T-helper 1 cell treated with Interleukin-12 subunit alpha and Interleukin-12 subunit beta and Interleukin-4 antibody, amounts not matched to agents 30 ng/mL and 1 ng/mL, for 36 hours (primary cell): ENCODE measurements around the gene KICS2. TPM values are rescaled to one million over a fixed set of nuclear protein-coding genes. Genes with fewer than 3 reads are reported as not detected.
"Not testable (repeated sequence)": the region's sequence is repeated elsewhere in the genome, so short reads cannot be mapped to it uniquely, and the experiment has no call there.

Experiments used
- intact Hi-C: fragments of 100-400 bp; cut with micrococcal nuclease; formaldehyde crosslinking; loops from one replicate; pipeline ENCODE4 v1.15.1; 2024
- total RNA-seq: library from RNA; stranded (reverse); gene quantifications from 2 replicates; pipeline ENCODE4 v1.2.3, GENCODE V29; 2022

Gene KICS2
- total RNA-seq, 1 donor from 2014 or later = 9.9 TPM

DNA sequence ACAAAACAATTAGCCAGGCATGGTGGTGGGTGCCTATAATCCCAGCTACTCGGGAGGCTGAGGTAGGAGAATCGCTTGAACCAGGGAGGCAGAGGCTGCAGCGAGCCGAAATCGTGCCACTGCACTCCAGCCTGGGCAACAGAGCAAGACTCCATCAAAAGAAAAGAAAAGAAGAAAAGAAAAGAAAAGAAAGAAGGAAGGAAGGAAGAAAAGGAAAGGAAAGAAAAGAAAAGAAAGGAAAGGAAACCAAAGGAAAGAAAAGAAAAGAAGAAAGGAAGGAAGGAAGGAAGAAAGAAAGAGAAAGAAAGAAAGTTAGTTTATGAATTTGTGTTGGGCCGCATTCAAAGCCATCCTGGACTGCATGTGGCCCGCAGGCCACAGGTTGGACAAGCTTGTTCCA, 4.5 kb downstream of the KICS2 start:
- intact Hi-C loops = not testable (repeated sequence)

GRCh38 chr12:64216239-64216638, 5.9 kb downstream of the KICS2 start:
- intact Hi-C loops = no loop called here

DNA sequence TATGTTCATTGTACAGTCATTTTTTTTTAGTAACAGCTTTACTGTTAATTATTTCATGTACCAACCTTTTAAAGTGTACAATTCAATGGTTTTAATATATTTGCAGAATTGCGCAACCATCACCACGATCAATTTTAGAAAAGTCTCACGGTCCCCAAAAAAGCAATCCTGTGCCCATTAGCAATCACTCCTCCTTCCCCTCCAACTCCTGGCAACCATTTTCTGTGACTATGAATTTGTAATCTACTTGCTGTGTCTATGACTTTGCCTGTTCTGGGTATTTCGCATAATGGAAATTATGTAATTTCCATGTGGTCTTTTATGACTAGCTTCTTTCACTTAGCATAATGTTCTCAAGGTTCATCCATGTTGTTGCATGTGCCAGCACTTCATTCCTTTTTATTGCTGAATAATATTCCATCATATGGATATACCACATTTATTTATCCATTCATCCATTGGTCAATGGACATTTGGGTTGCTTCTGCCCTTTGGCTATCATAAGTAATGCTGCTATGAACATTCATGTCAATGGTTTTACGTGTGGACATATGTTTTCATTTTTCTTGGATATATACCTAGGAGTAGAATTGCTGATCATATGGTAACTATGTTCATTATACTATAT, 9.9 kb downstream of the KICS2 start:
- intact Hi-C loops = no loop called here

DNA sequence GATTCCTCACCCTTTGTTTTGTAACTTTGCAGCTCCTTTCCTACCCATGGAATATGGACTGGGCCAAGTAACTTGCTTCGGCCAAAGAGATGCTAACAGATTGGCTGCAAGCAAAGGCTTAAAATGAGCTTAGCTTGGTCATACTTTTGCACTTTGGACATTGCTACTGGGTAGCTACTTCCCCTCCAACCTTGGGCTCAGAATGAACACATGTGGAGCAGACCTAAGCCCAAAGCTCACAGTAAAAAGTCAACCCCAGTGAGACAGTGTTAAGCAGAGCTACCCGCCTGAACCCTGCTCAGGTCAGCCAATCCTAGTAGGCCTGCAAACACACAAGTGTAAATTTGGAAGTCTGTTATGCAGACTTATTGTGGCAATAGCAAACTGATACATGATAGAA, 14.6 kb downstream of the KICS2 start:
- intact Hi-C loops = no loop called here

- intact Hi-C loops = no loop called here
Observed at GRCh38 chr12:64205542-64205941, 16.6 kb downstream of the KICS2 start.

DNA sequence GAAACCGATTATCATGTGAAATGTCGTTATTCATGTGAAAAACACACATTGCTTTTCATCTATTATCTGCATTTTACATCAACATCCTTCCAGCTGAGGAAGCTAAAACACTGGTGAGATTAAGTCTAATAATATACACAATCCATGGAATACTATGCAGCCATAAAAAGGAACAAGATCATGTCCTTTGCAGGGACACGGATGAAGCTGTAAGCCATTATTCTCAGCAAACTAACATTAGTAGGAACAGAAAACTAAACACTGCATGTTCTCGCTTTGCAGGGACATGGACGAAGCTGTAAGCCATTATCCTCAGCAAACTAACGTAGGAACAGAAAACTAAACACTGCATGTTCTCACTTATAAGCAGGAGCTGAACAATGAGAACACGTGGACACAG, 18.3 kb downstream of the KICS2 start:
- intact Hi-C loops = no loop called here

GRCh38 chr12:64203036-64203435, 19.1 kb downstream of the KICS2 start:
- intact Hi-C loops = no loop called here

GRCh38 chr12:64195841-64196240, 26.3 kb downstream of the KICS2 start:
- intact Hi-C loops = not testable (repeated sequence)

GRCh38 chr12:64194333-64195149, 27.6 kb downstream of the KICS2 start:
- intact Hi-C loops = no loop called here

GRCh38 chr12:64193931-64194330, 28.2 kb downstream of the KICS2 start:
- intact Hi-C loops = no loop called here

DNA sequence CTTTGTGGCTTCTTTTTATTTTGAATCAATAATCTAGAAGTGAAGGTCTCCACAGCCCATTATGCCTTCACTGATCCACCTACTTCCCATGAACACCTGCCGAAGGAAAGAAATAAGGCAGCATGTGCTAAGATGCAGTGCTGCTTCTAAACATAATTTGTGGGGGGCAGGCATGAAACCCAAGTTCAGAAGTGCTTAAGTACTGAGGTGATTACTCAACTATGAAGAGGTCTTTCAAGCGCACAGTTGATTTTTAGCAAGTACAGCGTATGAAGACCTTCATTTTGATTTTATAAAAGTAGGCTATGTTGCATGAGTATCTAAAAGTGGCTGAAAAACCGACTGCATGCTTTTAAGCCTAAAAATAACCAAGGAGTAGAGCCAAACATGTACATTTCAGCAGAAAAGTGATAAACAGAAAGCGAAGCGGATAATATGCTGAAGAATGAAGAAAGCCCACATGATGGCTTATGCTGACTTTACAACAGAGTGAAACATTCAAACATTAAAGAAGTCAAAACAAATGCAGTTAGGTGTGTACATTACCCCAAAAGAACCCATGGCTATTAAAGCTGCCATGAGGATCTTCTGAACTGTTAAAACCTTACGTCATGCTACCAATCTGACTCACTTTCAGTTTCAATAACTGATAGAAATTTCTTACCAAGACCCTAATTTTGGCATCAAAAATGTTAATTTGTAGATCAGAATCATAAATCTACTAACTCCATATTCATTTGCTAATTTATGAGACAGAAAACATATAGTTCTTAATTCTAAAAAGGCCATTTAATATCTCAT, 29.3 kb downstream of the KICS2 start:
- intact Hi-C loops = no loop called here

GRCh38 chr12:64190140-64190539, 32.0 kb downstream of the KICS2 start:
- intact Hi-C loops = no loop called here

DNA sequence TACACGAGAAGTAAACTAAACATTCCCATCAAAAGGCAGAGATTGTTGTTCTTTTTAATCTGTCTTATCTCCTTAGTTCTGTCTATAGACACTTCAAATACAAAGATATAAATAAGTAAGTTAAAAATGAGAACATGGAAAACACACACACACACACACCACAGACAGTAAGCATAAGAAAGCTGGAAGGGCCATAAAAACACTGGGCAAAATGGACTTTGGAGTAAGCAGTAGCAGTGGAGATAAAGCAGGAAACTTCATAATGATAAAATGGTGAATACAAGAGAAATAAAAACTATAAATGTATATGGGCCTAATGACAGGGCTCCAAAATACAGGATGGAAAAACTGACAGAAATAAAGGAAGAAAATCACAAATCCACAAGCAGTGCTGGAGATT, 32.6 kb downstream of the KICS2 start:
- intact Hi-C loops = no loop called here

- intact Hi-C loops = no loop called here
Observed at GRCh38 chr12:64187794-64188193, 34.3 kb downstream of the KICS2 start.

- intact Hi-C loops = no loop called here
Observed at GRCh38 chr12:64187370-64187769, 34.7 kb downstream of the KICS2 start.

- intact Hi-C loops = no loop called here
Observed at GRCh38 chr12:64186789-64187188, 35.3 kb downstream of the KICS2 start.

GRCh38 chr12:64184216-64184615, 37.9 kb downstream of the KICS2 start:
- intact Hi-C loops = no loop called here

GRCh38 chr12:64181430-64182291, 40.4 kb downstream of the KICS2 start:
- intact Hi-C loops = no loop called here

DNA sequence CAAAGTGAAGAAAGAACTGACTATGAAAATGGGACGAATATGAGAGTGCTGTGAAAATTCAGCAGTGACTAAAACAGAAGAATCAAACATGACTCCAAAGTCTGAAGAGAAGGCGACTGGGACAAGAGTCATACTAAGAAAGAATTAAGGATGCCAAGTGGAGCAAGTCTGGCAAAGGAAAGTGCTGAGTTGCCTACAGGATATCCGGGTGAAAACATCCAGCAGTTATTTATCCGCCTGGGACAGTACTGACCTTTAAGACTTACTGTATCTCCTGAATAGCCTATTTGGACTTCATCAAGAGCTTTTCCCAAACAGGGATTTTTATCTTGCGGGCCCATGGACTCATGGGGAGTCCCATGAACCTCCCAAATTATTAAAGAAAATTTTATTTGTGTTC, 41.1 kb downstream of the KICS2 start:
- intact Hi-C loops = no loop called here

- intact Hi-C loops = no loop called here
Observed at GRCh38 chr12:64178122-64178521, 44.0 kb downstream of the KICS2 start.

GRCh38 chr12:64177001-64177400, 45.1 kb downstream of the KICS2 start:
- intact Hi-C loops = no loop called here
